ENCODE measurements around the gene RBM33. TPM values are rescaled to one million over a fixed set of nuclear protein-coding genes. Genes with fewer than 3 reads are reported as not detected.

The RBM33 gene
- total RNA-seq, result 73.2 and 74.6 TPM in 2 replicates
- long read RNA-seq, partial matches to known transcripts, result 5 of 19 reads
- long read RNA-seq, other reads (novel, unspliced or antisense), result 13 of 19 reads

GRCh38 chr7:155644178-155644970 lies at the start of gene RBM33:
Gene RBM33, plus strand, starts transcription at chr7:155644661. Its CDS starts 216 bp downstream, at chr7:155644877.
- Mint-ChIP-seq H3K27me3 (ENCODE audit: low read depth) (no peaks in the 10 kb centered on the region), H3K4me3 (peak within 1 kb of the TSS; percentile 98), H3K9me3 (peaks cover 16% of the 10 kb centered on the region), H3K4me1 (peaks cover 31% of the 10 kb centered on the region), H3K36me3 (ENCODE audit: low read depth) (peaks cover 72% of the 10 kb centered on the region), H3K27ac (ENCODE audit: unreplicated experiment) (peak within 1 kb of the TSS; percentile 100)
- TF ChIP-seq CTCF (conservative IDR thresholded peaks at IDR 0.05), result no peak
- peak; percentile 67 for DNase-seq (ENCODE audit: low read depth, low spot score)

- no peak overlapping the region for H3K4me3 Mint-ChIP-seq
Observed at GRCh38 chr7:155594961-155595366, 49.5 kb upstream of the RBM33 start.

GRCh38 chr7:155597753-155598140 lies 46.7 kb upstream of the RBM33 start:
- no peaks in the 10 kb centered on the region for H3K36me3 Mint-ChIP-seq (ENCODE audit: low read depth)
- H3K27ac Mint-ChIP-seq (ENCODE audit: unreplicated experiment), result no peak overlapping the region
- H3K27me3 Mint-ChIP-seq (ENCODE audit: low read depth), result peaks cover 12% of the 10 kb centered on the region
- H3K4me3 Mint-ChIP-seq, result no peak overlapping the region
- DNase-seq (ENCODE audit: low read depth, low spot score), result no peak
- peaks cover 6% of the 10 kb centered on the region for H3K4me1 Mint-ChIP-seq
- no peak for TF ChIP-seq CTCF (conservative IDR thresholded peaks at IDR 0.05)
- H3K9me3 Mint-ChIP-seq, result no peaks in the 10 kb centered on the region

More at GRCh38 chr7:155594961-155595366, 49.5 kb upstream of the RBM33 start:
- Mint-ChIP-seq H3K4me1 (peaks cover 17% of the 10 kb centered on the region), H3K27me3 (ENCODE audit: low read depth) (peaks cover 4% of the 10 kb centered on the region), H3K36me3 (ENCODE audit: low read depth) (no peaks in the 10 kb centered on the region), H3K9me3 (no peaks in the 10 kb centered on the region), H3K27ac (ENCODE audit: unreplicated experiment) (no peak overlapping the region)
- no peak for DNase-seq (ENCODE audit: low read depth, low spot score)
- TF ChIP-seq CTCF (conservative IDR thresholded peaks at IDR 0.05), result no peak

GRCh38 chr7:155598810-155599210 lies 45.7 kb upstream of the RBM33 start:
- DNase-seq (ENCODE audit: low read depth, low spot score), result peak; percentile 95
- Mint-ChIP-seq H3K36me3 (ENCODE audit: low read depth) (no peaks in the 10 kb centered on the region), H3K4me1 (peaks cover 6% of the 10 kb centered on the region), H3K27me3 (ENCODE audit: low read depth) (peaks cover 12% of the 10 kb centered on the region), H3K4me3 (no peak overlapping the region), H3K9me3 (no peaks in the 10 kb centered on the region), H3K27ac (ENCODE audit: unreplicated experiment) (no peak overlapping the region)
- peak; percentile 99 for TF ChIP-seq CTCF (conservative IDR thresholded peaks at IDR 0.05)

GRCh38 chr7:155602156-155602555 lies 42.3 kb upstream of the RBM33 start:
- no peak for DNase-seq (ENCODE audit: low read depth, low spot score)
- H3K4me1 Mint-ChIP-seq, result peaks cover 6% of the 10 kb centered on the region
- no peak for TF ChIP-seq CTCF (conservative IDR thresholded peaks at IDR 0.05)
- H3K27me3 Mint-ChIP-seq (ENCODE audit: low read depth), result peaks cover 12% of the 10 kb centered on the region
- H3K4me3 Mint-ChIP-seq, result no peak overlapping the region
- H3K27ac Mint-ChIP-seq (ENCODE audit: unreplicated experiment), result no peak overlapping the region
- peaks cover 7% of the 10 kb centered on the region for H3K36me3 Mint-ChIP-seq (ENCODE audit: low read depth)
- peaks cover 5% of the 10 kb centered on the region for H3K9me3 Mint-ChIP-seq

Data from neural crest cell (in vitro differentiated cells).